Stomach (tissue), 9 donors: ENCODE measurements around the gene SPTBN5. TPM values are rescaled to one million over a fixed set of nuclear protein-coding genes. Genes with fewer than 3 reads are reported as not detected.

Experiments used
- DNase-seq, 2 donors: peaks; one replicate each; pipeline versions ENCODE4 v3.0.0 to v3.0.0-alpha.2; 2013 to 2019
- H3K27ac ChIP-seq, 5 donors: fragments of 200-600 bp in 4 of 5; sonication (generic) in 4 of 5; one replicate each; pipeline ENCODE4 v1.5.1; 2013 to 2019; ENCODE audit warnings: mild to moderate bottlenecking in 1 of 5, moderate library complexity in 1 of 5
- H3K27me3 ChIP-seq, 3 donors: fragments of 200-600 bp; sonication (generic); one replicate each; pipeline ENCODE4 v1.5.1; 2017 to 2019; ENCODE audit warnings: mixed run types in 1 of 3
- H3K36me3 ChIP-seq, 4 donors: fragments of 200-600 bp; sonication (generic); 1 replicate in 3 of 4; 2 replicates in 1 of 4; pipeline ENCODE4 v1.5.1; 2016 to 2019
- H3K4me1 ChIP-seq, 4 donors: fragments of 200-600 bp; sonication (generic); one replicate each; pipeline ENCODE4 v1.5.1; 2016 to 2019
- H3K4me3 ChIP-seq, 4 donors: fragments of 200-600 bp; sonication (generic) in 3 of 4; one replicate each; pipeline ENCODE4 v1.5.1; 2016 to 2019; ENCODE audit warnings: mild to moderate bottlenecking in 1 of 4
- H3K9me3 ChIP-seq, 4 donors: fragments of 200-600 bp; sonication (generic); one replicate each; pipeline ENCODE4 v1.5.1; 2016 to 2019
- EP300 ChIP-seq: sonication (generic); formaldehyde crosslinking; IDR thresholded peaks from one replicate; pipeline ENCODE4 v1.6.1; 2017; ENCODE audit warnings: antibody characterized with exemption
- POLR2A ChIP-seq, 4 donors: fragments of 450-650 bp; IDR thresholded peaks; one replicate each; pipeline ENCODE4 v1.6.1; 2016; ENCODE audit warnings: antibody characterized with exemption in 4 of 4, control low read depth in 2 of 4, mild to moderate bottlenecking in 1 of 4, moderate library complexity in 1 of 4
- POLR2AphosphoS5 ChIP-seq, 3 donors: sonication (generic); formaldehyde crosslinking; IDR thresholded peaks; one replicate each; pipeline ENCODE4 v1.6.1; 2016; ENCODE audit warnings: antibody characterized with exemption in 3 of 3
- WGBS, 5 donors: extraction: QIAGEN DNeasy Blood & Tissue Kit in 3 of 5; methylation state at CpG; one replicate each; pipeline versions ENCODE4 v1.1.5 to v1.1.7; 2013 to 2018; 5-methylcytosine and 5-hydroxymethylcytosine counted together
- intact Hi-C: fragments of 100-400 bp; cut with DNase I; formaldehyde crosslinking; loops from one replicate; pipeline ENCODE4 v1.15.1; 2023; ENCODE audit warnings: low total_unique reads
- polyA plus RNA-seq, 3 donors: library from polyadenylated mRNA; stranded (reverse); fragments of 200-250 nt; gene quantifications; one replicate each; pipeline ENCODE4 v1.2.3, GENCODE V29; 2013
- total RNA-seq, 5 donors: library from RNA; depleted of rRNA; stranded (reverse); fragments of >200 nt; gene quantifications; one replicate each; pipeline versions ENCODE4 v1.1.0 to v1.2.3, GENCODE V29; 2014 to 2016
- TF ChIP-seq, protein P1 (sequence below), 7 experiments: fragments of 450-650 bp in 4 of 7; fragments of 200-600 bp in 3 of 7; sonication (generic) in 3 of 7; IDR thresholded peaks; one replicate each; pipeline ENCODE4 v1.5.1; 2016 to 2019; ENCODE audit warnings: antibody characterized with exemption in 7 of 7, control low read depth in 2 of 7, mild to moderate bottlenecking in 1 of 7
- donor health status: healthy with polysubstance abuse.
- donor health status: Bipolar disorder and iron deficiency.
- donor health status: healthy.

SPTBN5 gene
- total and polyA plus RNA-seq, 8 donors: 0.29 to 4.9 (median 2.6) TPM; not detected in 1

DNA sequence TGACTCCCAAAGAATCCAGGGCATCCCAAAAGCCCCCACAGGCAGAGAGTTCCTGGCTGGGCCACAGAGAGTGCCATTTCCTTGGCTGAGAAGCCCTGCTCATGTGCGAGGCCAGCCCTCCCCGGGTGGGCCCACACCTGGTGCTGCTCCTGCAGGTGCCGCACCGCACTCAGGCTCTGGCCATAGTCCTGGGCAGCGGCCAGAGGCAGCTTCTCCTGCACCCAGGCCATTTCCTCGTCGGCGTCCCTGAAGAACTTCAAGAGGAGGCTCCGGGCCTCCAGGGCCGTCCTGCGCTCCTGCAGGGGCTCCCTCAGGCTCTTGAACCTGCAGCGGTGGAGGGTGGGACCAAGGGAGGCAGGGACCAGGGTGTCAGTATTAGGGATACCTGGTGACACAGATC, 37.1 kb downstream of the SPTBN5 start:
- TF ChIP-seq POLR2A (IDR thresholded peaks at IDR 0.05) (no peak), POLR2AphosphoS5 (IDR thresholded peaks at IDR 0.05) (no peak), EP300 (no peak)
- TF ChIP-seq, protein P1, sequence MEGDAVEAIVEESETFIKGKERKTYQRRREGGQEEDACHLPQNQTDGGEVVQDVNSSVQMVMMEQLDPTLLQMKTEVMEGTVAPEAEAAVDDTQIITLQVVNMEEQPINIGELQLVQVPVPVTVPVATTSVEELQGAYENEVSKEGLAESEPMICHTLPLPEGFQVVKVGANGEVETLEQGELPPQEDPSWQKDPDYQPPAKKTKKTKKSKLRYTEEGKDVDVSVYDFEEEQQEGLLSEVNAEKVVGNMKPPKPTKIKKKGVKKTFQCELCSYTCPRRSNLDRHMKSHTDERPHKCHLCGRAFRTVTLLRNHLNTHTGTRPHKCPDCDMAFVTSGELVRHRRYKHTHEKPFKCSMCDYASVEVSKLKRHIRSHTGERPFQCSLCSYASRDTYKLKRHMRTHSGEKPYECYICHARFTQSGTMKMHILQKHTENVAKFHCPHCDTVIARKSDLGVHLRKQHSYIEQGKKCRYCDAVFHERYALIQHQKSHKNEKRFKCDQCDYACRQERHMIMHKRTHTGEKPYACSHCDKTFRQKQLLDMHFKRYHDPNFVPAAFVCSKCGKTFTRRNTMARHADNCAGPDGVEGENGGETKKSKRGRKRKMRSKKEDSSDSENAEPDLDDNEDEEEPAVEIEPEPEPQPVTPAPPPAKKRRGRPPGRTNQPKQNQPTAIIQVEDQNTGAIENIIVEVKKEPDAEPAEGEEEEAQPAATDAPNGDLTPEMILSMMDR (IDR thresholded peaks at IDR 0.05): no peak
- DNase-seq: no peak
- Histone ChIP-seq H3K27ac (peak overlapping the region in 4 of 5 donors; percentile 18 to 67 (median 58)), H3K4me1 (peaks cover 8 to 31% (median 23%) of the 10 kb centered on the region in 4 donors), H3K27me3 (peaks cover 0 to 56% (median 3%) of the 10 kb centered on the region in 3 donors), H3K36me3 (no peaks in the 10 kb centered on the region), H3K4me3 (no peak overlapping the region), H3K9me3 (no peaks in the 10 kb centered on the region)
- 63 to 92% (median 71%) methylated on average over 8 to 12 of the region's 12 CpGs for WGBS, 5 donors
- intact Hi-C loops: no loop called here

DNA sequence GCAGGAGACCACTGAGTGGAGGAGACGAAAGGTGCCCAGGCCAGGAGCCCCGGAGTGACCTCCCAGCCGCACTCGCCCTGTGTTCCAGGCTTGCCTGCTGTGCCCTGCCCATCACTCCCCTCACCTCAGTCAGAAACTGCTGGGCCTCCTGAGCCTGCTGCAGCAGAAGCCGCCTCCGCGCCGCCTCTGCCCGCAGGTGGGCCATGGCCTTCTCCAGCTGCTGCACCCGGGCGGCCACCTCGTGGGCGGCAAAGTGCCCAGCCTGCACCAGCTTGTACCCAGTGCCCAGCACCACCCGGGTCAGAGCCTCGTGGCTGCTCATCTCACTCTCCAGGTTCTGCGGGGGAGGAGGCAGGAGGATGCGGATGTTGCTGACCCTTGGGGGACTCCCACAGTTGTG, 37.6 kb downstream of the SPTBN5 start:
- Histone ChIP-seq H3K27ac (no peak overlapping the region), H3K27me3 (peaks cover 0 to 58% (median 3%) of the 10 kb centered on the region in 3 donors), H3K36me3 (no peaks in the 10 kb centered on the region), H3K4me1 (peaks cover 8 to 31% (median 23%) of the 10 kb centered on the region in 4 donors), H3K9me3 (no peaks in the 10 kb centered on the region), H3K4me3 (no peak overlapping the region)
- intact Hi-C loops: no loop called here
- WGBS, 5 donors: 84 to 95% (median 87%) methylated on average over 16 to 17 of the region's 17 CpGs
- TF ChIP-seq EP300: no peak
- no peak for TF ChIP-seq POLR2AphosphoS5 (IDR thresholded peaks at IDR 0.05)
- TF ChIP-seq, protein P1 (IDR thresholded peaks at IDR 0.05): no peak
- no peak for TF ChIP-seq POLR2A (IDR thresholded peaks at IDR 0.05)
- DNase-seq: no peak

DNA sequence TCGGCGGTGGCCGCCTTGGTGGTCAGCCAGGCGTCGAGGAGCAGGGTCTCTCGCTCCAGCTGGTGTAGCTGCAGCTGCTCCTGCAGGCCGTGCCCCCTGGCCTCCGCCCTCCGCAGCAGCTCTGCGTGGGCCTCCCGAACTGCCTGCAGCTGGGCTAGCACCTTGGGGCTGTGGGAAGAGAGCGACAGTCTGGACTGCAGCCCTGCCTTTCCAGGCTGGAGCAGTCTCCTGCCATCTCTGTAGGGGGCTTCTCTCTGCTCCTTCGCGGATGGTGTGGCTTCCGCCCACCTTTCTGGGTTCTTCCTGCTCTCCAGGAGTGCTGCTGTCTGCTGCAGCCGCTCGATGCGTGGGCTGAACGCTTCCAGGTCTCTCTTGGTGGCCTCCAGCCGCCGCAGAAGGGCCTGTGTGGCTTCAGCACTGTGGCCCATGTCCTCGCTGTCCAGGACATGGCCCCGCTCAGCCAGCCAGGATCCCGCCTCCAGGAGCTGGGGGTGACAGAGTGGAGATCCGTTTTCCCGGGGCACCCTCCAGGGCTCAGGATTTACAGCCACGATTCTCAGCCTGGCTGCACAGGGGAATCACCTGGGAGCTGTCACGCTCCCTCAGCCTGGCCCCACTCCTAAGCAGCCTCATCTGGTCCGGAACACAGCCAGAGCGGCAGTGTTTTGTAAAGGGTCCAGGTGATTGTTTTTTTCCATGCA, 38.4 kb downstream of the SPTBN5 start:
- peaks cover 0 to 58% (median 6%) of the 10 kb centered on the region in 3 donors for H3K27me3 ChIP-seq

DNA sequence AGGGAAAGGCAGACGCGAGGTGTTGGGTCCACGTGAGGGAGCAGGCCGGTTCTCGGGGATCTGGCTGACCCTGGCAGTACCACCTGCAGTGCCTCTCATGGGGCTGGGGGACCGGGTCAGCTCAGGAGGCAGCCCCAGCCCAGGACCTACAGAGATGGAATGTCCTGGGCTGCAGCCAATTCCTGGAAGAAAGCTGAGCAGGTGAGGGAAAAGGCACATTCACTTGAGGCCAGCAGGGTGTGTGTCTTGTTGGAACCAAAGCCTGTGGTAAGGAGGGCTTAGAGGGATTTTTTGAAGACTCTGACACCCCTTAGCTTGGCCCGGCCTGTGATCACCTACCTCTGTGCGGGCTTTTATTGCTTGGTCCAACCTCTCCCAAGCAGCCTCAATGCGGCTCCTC, 39.4 kb downstream of the SPTBN5 start:
- 57 to 80% (median 68%) methylated on average over 7 to 9 of the region's 9 CpGs for WGBS, 5 donors
- no peak overlapping the region for H3K4me3 ChIP-seq
- no peaks in the 10 kb centered on the region for H3K9me3 ChIP-seq

More for the DNA sequence above, 38.4 kb downstream of the SPTBN5 start:
- H3K36me3 ChIP-seq: no peaks in the 10 kb centered on the region
- no peaks in the 10 kb centered on the region for H3K9me3 ChIP-seq
- no peak overlapping the region for H3K27ac ChIP-seq
- intact Hi-C loops: no loop called here
- peaks cover 8 to 34% (median 23%) of the 10 kb centered on the region in 4 donors for H3K4me1 ChIP-seq
- no peak for DNase-seq
- H3K4me3 ChIP-seq: no peak overlapping the region
- WGBS, 5 donors: 77 to 83% (median 80%) methylated on average over 21 to 30 of the region's 30 CpGs
- no peak for TF ChIP-seq POLR2A (IDR thresholded peaks at IDR 0.05)
- TF ChIP-seq POLR2AphosphoS5 (IDR thresholded peaks at IDR 0.05): no peak
- TF ChIP-seq, protein P1 (IDR thresholded peaks at IDR 0.05): no peak
- TF ChIP-seq EP300: no peak

DNA sequence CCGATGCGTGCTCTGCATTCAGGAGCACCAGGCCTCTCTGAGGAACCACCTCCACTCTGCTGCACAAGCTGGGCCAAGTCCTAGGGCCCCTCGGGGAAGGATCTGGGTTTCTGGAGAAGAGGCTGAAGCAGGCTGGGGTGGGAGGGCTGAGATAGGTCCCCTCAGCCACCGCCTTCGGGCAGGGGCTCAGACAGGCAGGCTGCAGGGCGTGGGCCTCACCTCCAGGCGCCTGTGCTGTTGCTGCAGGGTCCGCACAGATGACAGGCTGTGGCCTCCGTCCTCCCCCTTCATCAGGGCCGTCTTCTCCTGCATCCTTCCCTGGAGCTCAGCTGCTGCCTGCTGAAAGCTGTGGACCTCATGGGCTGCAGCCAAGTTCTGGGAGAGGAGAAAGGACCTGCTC, 40.0 kb downstream of the SPTBN5 start:
- H3K4me3 ChIP-seq: no peak overlapping the region
- peaks cover 0 to 5% (median 4%) of the 10 kb centered on the region in 4 donors for H3K36me3 ChIP-seq
- H3K27ac ChIP-seq: no peak overlapping the region
- no peak for TF ChIP-seq POLR2A (IDR thresholded peaks at IDR 0.05)
- TF ChIP-seq POLR2AphosphoS5 (IDR thresholded peaks at IDR 0.05): no peak
- TF ChIP-seq, protein P1 (IDR thresholded peaks at IDR 0.05): no peak
- no peak for TF ChIP-seq EP300
- peaks cover 0 to 58% (median 6%) of the 10 kb centered on the region in 3 donors for H3K27me3 ChIP-seq
- WGBS, 5 donors: 75 to 89% (median 85%) methylated on average over 10 of the region's 10 CpGs
- H3K9me3 ChIP-seq: no peaks in the 10 kb centered on the region
- no peak for DNase-seq
- H3K4me1 ChIP-seq: peaks cover 8 to 40% (median 28%) of the 10 kb centered on the region in 4 donors
- intact Hi-C loops: no loop called here

More for the DNA sequence above, 39.4 kb downstream of the SPTBN5 start:
- Histone ChIP-seq H3K4me1 (peaks cover 8 to 38% (median 27%) of the 10 kb centered on the region in 4 donors), H3K27ac (no peak overlapping the region), H3K36me3 (no peaks in the 10 kb centered on the region), H3K27me3 (peaks cover 0 to 58% (median 6%) of the 10 kb centered on the region in 3 donors)
- DNase-seq: peak in 1 of 2 donors; percentile 61
- TF ChIP-seq EP300: no peak
- no peak for TF ChIP-seq POLR2A (IDR thresholded peaks at IDR 0.05)
- intact Hi-C loops: no loop called here
